B cell (primary cell): ENCODE data around the gene MORN1.

Experiments used
- CTCF ChIP-seq: fragments of 200-600 bp; IDR thresholded peaks from one replicate; pipeline ENCODE4 v1.8.0; 2022; ENCODE audit warnings: antibody characterized with exemption, mild to moderate bottlenecking
- EZH2 ChIP-seq: IDR thresholded peaks from 2 replicates; pipeline ENCODE4 v1.6.1; 2012; ENCODE audit warnings: borderline replicate concordance, low read depth, mild to moderate bottlenecking, moderate library complexity, low read length; ENCODE audit not compliant: insufficient read depth, poor library complexity, severe bottlenecking

- no peak for TF ChIP-seq EZH2
- no peak for TF ChIP-seq CTCF
Observed at GRCh38 chr1:2435091-2435490, 43.7 kb upstream of the MORN1 start.
